ENCODE data around the gene SLC48A1.

The SLC48A1 gene

DNA sequence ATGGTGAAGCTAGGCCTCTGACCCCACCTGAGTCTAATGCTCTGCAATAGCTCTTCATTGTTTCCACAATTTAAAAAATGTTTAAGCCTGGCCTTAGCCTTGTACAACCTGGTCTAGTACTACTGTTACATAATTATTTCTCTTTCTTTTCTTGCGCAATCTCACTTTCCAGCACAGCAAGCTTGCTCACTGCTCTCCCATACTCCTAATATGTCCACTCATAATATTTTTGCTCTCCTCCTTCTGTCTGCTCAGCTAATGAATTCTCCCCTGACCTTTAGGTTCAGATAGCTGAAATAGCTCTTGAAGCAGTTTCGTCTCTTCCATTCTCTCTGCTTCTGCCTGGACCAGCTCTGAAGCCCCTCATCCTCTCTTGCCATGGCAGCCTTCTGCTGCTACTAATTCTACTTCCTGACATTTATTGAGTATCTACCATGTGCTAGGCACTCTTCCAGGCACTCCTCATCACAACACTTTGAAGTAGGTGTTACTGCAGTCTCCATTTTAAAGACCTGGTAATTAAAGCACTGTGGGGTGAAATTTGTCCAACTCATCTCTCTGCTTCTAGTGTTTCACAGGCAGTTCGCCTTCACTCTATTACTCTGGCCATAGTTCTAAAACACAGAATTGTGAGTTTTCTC lies 2.8 kb upstream of the SLC48A1 start:
- no peaks in the 10 kb centered on the region for H3K36me3 ChIP-seq (replicated peaks)
- H3K27ac ChIP-seq: no peak overlapping the region
- TF ChIP-seq, protein P1, sequence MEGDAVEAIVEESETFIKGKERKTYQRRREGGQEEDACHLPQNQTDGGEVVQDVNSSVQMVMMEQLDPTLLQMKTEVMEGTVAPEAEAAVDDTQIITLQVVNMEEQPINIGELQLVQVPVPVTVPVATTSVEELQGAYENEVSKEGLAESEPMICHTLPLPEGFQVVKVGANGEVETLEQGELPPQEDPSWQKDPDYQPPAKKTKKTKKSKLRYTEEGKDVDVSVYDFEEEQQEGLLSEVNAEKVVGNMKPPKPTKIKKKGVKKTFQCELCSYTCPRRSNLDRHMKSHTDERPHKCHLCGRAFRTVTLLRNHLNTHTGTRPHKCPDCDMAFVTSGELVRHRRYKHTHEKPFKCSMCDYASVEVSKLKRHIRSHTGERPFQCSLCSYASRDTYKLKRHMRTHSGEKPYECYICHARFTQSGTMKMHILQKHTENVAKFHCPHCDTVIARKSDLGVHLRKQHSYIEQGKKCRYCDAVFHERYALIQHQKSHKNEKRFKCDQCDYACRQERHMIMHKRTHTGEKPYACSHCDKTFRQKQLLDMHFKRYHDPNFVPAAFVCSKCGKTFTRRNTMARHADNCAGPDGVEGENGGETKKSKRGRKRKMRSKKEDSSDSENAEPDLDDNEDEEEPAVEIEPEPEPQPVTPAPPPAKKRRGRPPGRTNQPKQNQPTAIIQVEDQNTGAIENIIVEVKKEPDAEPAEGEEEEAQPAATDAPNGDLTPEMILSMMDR (IDR thresholded peaks at IDR 0.05; ENCODE audit: low read depth, low read length, missing control alignments): no peak
- in situ Hi-C loops (cut with HindIII; ENCODE audit: low pct_ligation_motif_present, low sequenced_read_pairs): no loop called here
- no peak for DNase-seq
- no peaks in the 10 kb centered on the region for H3K27me3 ChIP-seq (replicated peaks)
- H3K4me3 ChIP-seq (ENCODE audit: low read depth, low read length): no peak overlapping the region

DNA sequence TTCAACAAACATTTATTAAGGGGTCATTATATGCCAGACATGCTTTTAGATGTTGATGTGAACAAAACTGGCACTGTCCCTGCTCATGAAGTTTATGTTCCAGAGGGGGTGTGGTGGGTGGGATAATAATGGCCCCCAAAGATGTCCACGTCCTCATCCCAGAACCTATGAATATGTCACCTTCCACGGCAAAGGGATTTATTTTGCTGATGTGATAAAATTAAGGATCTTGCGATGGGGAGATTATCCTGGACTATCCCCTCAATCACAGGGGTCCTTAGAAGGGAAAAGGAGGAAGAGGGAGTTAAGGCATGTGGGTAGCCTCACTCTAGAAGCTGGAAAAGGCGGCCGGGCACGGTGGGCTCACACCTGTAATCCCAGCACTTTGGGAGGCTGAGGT lies 1.7 kb upstream of the SLC48A1 start:
- Histone ChIP-seq H3K36me3 (replicated peaks) (no peaks in the 10 kb centered on the region), H3K27ac (no peak overlapping the region), H3K27me3 (replicated peaks) (no peaks in the 10 kb centered on the region), H3K4me3 (ENCODE audit: low read depth, low read length) (no peak overlapping the region)
- TF ChIP-seq, protein P1 (IDR thresholded peaks at IDR 0.05; ENCODE audit: low read depth, low read length, missing control alignments): no peak
- no peak for DNase-seq
- in situ Hi-C loops (cut with HindIII; ENCODE audit: low pct_ligation_motif_present, low sequenced_read_pairs): no loop called here

DNA sequence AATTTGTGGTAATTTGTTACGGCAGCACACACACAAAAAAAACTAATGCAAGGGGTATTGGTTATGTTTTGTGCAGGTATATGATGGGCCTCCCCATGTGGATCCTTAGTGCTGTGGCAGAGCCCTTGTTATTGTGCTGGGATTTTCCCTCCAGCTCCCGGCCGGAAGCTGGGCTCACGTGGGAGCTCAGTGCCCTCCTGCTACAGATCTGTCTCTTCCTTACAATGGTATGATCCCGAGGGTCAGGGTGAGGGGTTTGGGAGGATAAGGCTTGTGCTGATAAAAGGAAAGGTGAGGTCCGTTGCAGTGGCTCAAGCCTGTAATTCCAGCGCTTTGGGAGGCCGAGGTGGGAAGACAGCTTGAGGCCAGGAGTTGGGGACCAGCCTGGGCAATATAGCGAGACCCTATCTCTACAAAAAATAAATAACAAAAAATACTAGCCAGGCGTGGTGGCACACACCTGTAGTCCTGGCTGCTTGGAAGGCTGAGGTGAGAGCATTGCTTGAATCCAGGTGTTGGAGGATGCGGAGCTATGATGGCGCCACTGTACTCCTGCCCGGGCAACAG lies 861 bp upstream of the SLC48A1 start:
- H3K27me3 ChIP-seq (replicated peaks): no peaks in the 10 kb centered on the region
- TF ChIP-seq, protein P1 (IDR thresholded peaks at IDR 0.05; ENCODE audit: low read depth, low read length, missing control alignments): no peak
- H3K27ac ChIP-seq: no peak overlapping the region
- H3K36me3 ChIP-seq (replicated peaks): no peaks in the 10 kb centered on the region
- no peak for DNase-seq
- no peak overlapping the region for H3K4me3 ChIP-seq (ENCODE audit: low read depth, low read length)
- in situ Hi-C loops (cut with HindIII; ENCODE audit: low pct_ligation_motif_present, low sequenced_read_pairs): no loop called here

DNA sequence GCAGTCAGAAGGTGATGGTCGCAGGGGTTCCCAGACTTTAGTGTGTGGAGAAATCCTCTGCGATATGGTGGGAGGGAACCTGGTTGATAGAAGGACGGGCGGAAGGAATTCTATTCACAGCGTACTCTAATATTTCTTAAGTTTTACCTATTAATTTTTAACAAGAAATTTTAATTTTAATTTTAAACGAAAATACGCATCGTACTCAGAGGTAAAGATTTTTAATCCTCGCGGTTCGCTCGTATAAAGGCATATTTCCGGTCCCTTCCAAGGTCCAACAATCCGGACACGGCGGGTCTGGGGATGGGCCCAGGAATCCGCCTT lies 338 bp upstream of the SLC48A1 start:
- H3K36me3 ChIP-seq (replicated peaks): no peaks in the 10 kb centered on the region
- peak overlapping the region; percentile 55 for H3K4me3 ChIP-seq (ENCODE audit: low read depth, low read length)
- H3K27me3 ChIP-seq (replicated peaks): no peaks in the 10 kb centered on the region
- TF ChIP-seq, protein P1 (IDR thresholded peaks at IDR 0.05; ENCODE audit: low read depth, low read length, missing control alignments): no peak
- no peak for DNase-seq
- H3K27ac ChIP-seq: no peak overlapping the region
- in situ Hi-C loops (cut with HindIII; ENCODE audit: low pct_ligation_motif_present, low sequenced_read_pairs): no loop called here

DNA sequence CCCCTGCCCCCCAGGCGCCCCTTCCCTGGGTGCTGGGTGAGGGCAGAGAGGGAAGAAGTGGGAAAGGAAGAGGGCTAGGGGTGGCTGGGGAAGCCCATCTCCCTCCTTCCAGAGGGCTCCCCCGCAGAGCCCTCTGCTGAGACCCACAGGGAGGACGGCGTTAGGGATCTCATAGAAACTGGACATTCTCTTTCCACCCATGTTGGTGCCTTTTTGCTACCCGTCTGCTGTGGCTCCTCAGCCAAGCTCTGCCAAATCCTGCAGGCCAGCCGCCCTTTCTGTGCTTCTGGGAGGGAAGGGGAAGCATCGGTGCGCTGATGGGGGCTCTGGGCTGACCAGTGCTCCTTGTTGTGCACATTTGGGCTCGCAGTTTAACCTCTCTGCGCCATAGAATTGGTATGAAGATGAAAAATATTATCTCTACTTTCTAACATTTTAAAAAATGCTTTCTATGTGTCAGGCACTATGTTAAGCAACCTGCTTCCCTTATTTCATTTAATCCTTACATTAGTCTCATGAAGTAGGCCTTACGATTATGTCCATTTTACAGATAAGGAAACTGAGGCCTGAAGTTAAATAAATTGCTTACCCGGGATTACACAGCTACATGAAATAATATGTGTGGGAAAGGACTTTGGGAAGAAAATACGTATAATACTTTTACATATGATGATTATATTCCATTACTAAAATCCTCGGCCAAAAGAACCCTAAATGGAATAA lies 981 bp downstream of the SLC48A1 start:
- no peaks in the 10 kb centered on the region for H3K27me3 ChIP-seq (replicated peaks)
- TF ChIP-seq, protein P1 (IDR thresholded peaks at IDR 0.05; ENCODE audit: low read depth, low read length, missing control alignments): no peak
- no peak overlapping the region for H3K27ac ChIP-seq
- no peak for DNase-seq
- H3K4me3 ChIP-seq (ENCODE audit: low read depth, low read length): peak overlapping the region; percentile 55
- in situ Hi-C loops (cut with HindIII; ENCODE audit: low pct_ligation_motif_present, low sequenced_read_pairs): no loop called here
- H3K36me3 ChIP-seq (replicated peaks): no peaks in the 10 kb centered on the region

Measured in brain microvascular endothelial cell (primary cell).